ENCODE measurements around the gene KEAP1.

The KEAP1 gene

GRCh38 chr19:10521461-10522171 lies 18.5 kb upstream of the KEAP1 start:
- no peak for DNase-seq

GRCh38 chr19:10520652-10521318 lies 17.6 kb upstream of the KEAP1 start:
- DNase-seq, result no peak

- no peak for DNase-seq
These were observed 16.3 kb upstream of the KEAP1 start for GRCh38 chr19:10519421-10519820.

- no peak for DNase-seq
These were observed 15.5 kb upstream of the KEAP1 start for GRCh38 chr19:10518444-10519361.

- no peak for DNase-seq
These were observed 14.7 kb upstream of the KEAP1 start for GRCh38 chr19:10517760-10518443.

- no peak for DNase-seq
These were observed 14.2 kb upstream of the KEAP1 start, which contains the start of gene S1PR5 for GRCh38 chr19:10517361-10517759. TSS of gene S1PR5 (minus strand) at chr19:10517447. CDS start at chr19:10515011, 2,436 bp downstream.

- no peak for DNase-seq
These were observed 13.6 kb upstream of the KEAP1 start for GRCh38 chr19:10516671-10517286.

- DNase-seq, result no peak
These were observed 12.9 kb upstream of the KEAP1 start for GRCh38 chr19:10516064-10516385.

GRCh38 chr19:10514211-10515145 lies 11.3 kb upstream of the KEAP1 start:
- DNase-seq, result no peak

- no peak for DNase-seq
These were observed 10.1 kb upstream of the KEAP1 start for GRCh38 chr19:10513223-10513622.

- peak; percentile 53 for DNase-seq
These were observed 7.2 kb upstream of the KEAP1 start for GRCh38 chr19:10510301-10510802.

- DNase-seq, result no peak
These were observed 5.6 kb upstream of the KEAP1 start for GRCh38 chr19:10508707-10509106.

GRCh38 chr19:10508036-10508435 lies 4.9 kb upstream of the KEAP1 start:
- DNase-seq, result no peak

- DNase-seq, result peak; percentile 80
These were observed 2.5 kb upstream of the KEAP1 start for GRCh38 chr19:10505583-10506229.

GRCh38 chr19:10502524-10503001 lies 593 bp downstream of the KEAP1 start:
- DNase-seq, result peak; percentile 82

GRCh38 chr19:10501971-10502523 lies 1.1 kb downstream of the KEAP1 start:
- DNase-seq, result no peak

- no peak for DNase-seq
These were observed 2.9 kb downstream of the KEAP1 start for GRCh38 chr19:10500247-10500592.

- DNase-seq, result no peak
These were observed 3.5 kb downstream of the KEAP1 start for GRCh38 chr19:10499550-10500246.

GRCh38 chr19:10497371-10497770 lies 5.8 kb downstream of the KEAP1 start:
- no peak for DNase-seq
